Neural cell (in vitro differentiated cells): Measurements from ENCODE around the gene RDX. TPM values are rescaled to one million over a fixed set of nuclear protein-coding genes. Genes with fewer than 3 reads are reported as not detected.

Experiments
- H2AFZ ChIP-seq: fragments of 200-600, 300-800 bp; sonication (generic), shearing (Covaris generic); 2 replicates; pipeline ENCODE4 v1.6.0; 2014; ENCODE audit warnings: low read depth, mild to moderate bottlenecking, antibody characterized with exemption, low read length, moderate library complexity
- H3F3A ChIP-seq: fragments of 200-600 bp; shearing (Covaris generic); 2 replicates; pipeline ENCODE4 v1.6.1; 2016; ENCODE audit warnings: mild to moderate bottlenecking, moderate library complexity, mixed read lengths, antibody characterized with exemption, low read length; ENCODE audit not compliant: insufficient read depth, poor library complexity, severe bottlenecking
- H3K27ac ChIP-seq: fragments of 200-600, 300-800 bp; sonication (generic), shearing (Covaris generic); 2 replicates; pipeline ENCODE4 v1.5.1; 2014; ENCODE audit warnings: mild to moderate bottlenecking, low read length, moderate library complexity
- H3K27me3 ChIP-seq: fragments of 300-800, 200-600 bp; sonication (generic), shearing (Covaris generic); 2 replicates; pipeline ENCODE4 v1.6.0; 2014; ENCODE audit warnings: mild to moderate bottlenecking, low read depth, low read length, moderate library complexity; ENCODE audit not compliant: insufficient read depth
- H3K36me3 ChIP-seq: fragments of 300-800, 200-600 bp; sonication (generic), shearing (Covaris generic); 2 replicates; pipeline ENCODE4 v1.5.1; 2014; ENCODE audit warnings: mild to moderate bottlenecking, antibody characterized with exemption, low read length, moderate library complexity; ENCODE audit not compliant: insufficient read depth
- H3K4me2 ChIP-seq: fragments of 300-800, 200-600 bp; sonication (generic), shearing (Covaris generic); 2 replicates; pipeline ENCODE4 v1.6.0; 2014; ENCODE audit warnings: mild to moderate bottlenecking, low read length
- H3K4me3 ChIP-seq: fragments of 300-800, 200-600 bp; sonication (generic), shearing (Covaris generic); 2 replicates; pipeline ENCODE4 v1.5.1; 2014; ENCODE audit warnings: mild to moderate bottlenecking, low read length, moderate library complexity
- H3K79me2 ChIP-seq: fragments of 200-600 bp; shearing (Covaris generic); replicated peaks from 2 replicates; pipeline ENCODE4 v1.6.0; 2014; ENCODE audit warnings: mild to moderate bottlenecking, low read length, moderate library complexity; ENCODE audit not compliant: insufficient read depth
- H3K9ac ChIP-seq: fragments of 300-800, 200-600 bp; sonication (generic), shearing (Covaris generic); 2 replicates; pipeline ENCODE4 v1.6.1; 2016; ENCODE audit warnings: mild to moderate bottlenecking, low read length, mixed read lengths
- H3K9me2 ChIP-seq: fragments of 200-600 bp; shearing (Covaris generic); 2 replicates; pipeline ENCODE4 v1.6.1; 2016; ENCODE audit warnings: mild to moderate bottlenecking, low read length, mixed read lengths; ENCODE audit not compliant: insufficient read depth
- H3K9me3 ChIP-seq: fragments of 200-600, 300-800 bp; sonication (generic), shearing (Covaris generic); 2 replicates; pipeline ENCODE4 v1.6.1; 2016; ENCODE audit warnings: mild to moderate bottlenecking, mixed run types, low read length, moderate library complexity, mixed read lengths
- H4K20me1 ChIP-seq: fragments of 200-600 bp; shearing (Covaris generic); 2 replicates; pipeline ENCODE4 v1.6.1; 2016; ENCODE audit warnings: mild to moderate bottlenecking, mixed run types; ENCODE audit not compliant: insufficient read depth
- EP300 ChIP-seq: fragments of 450-650 bp; conservative IDR thresholded peaks from 2 replicates; pipeline ENCODE4 v1.6.1; 2014; ENCODE audit warnings: antibody characterized with exemption, mild to moderate bottlenecking, moderate library complexity; ENCODE audit not compliant: poor library complexity, severe bottlenecking
- EZH2 ChIP-seq: fragments of 200-600, 300-800 bp; shearing (Covaris generic), sonication (generic); IDR thresholded peaks from 2 replicates; pipeline ENCODE4 v1.6.1; 2014; ENCODE audit warnings: antibody characterized with exemption, low read length, borderline replicate concordance, mild to moderate bottlenecking; ENCODE audit not compliant: insufficient read depth, poor library complexity, severe bottlenecking
- MXI1 ChIP-seq: fragments of 450-650 bp; conservative IDR thresholded peaks from 2 replicates; pipeline ENCODE4 v1.6.1; 2014; ENCODE audit warnings: antibody characterized with exemption, mild to moderate bottlenecking; ENCODE audit not compliant: poor library complexity, severe bottlenecking
- POLR2AphosphoS5 ChIP-seq: IDR thresholded peaks from 2 replicates; pipeline ENCODE4 v1.6.1; 2012
- RAD21 ChIP-seq: fragments of 450-650 bp; conservative IDR thresholded peaks from 2 replicates; pipeline ENCODE4 v1.6.1; 2014; ENCODE audit warnings: antibody characterized with exemption, mild to moderate bottlenecking, moderate library complexity
- SMC3 ChIP-seq: fragments of 450-650 bp; conservative IDR thresholded peaks from 2 replicates; pipeline ENCODE4 v1.6.1; 2014; ENCODE audit warnings: antibody characterized with exemption, mild to moderate bottlenecking, moderate library complexity; ENCODE audit not compliant: poor library complexity
- TAF1 ChIP-seq: IDR thresholded peaks from 2 replicates; pipeline ENCODE4 v1.6.1; 2012; ENCODE audit warnings: low read depth
- polyA plus RNA-seq: library from polyadenylated mRNA; depleted of rRNA; stranded (reverse); fragments of >200 nt; gene quantifications from 2 replicates; pipeline ENCODE4 v1.2.3, GENCODE V29; 2014
- TF ChIP-seq, protein P1 (sequence below): fragments of 450-650 bp; IDR thresholded peaks from 2 replicates; pipeline ENCODE4 v1.5.1; 2014; ENCODE audit warnings: antibody characterized with exemption, mild to moderate bottlenecking, moderate library complexity; ENCODE audit not compliant: poor library complexity, severe bottlenecking
- TF ChIP-seq, protein P2 (sequence below): IDR thresholded peaks from 2 replicates; pipeline ENCODE4 v1.6.1; 2012; ENCODE audit warnings: borderline replicate concordance

Gene RDX
- polyA plus RNA-seq, 1 donor from 2014 or later, result 39.0 TPM

GRCh38 chr11:110199184-110199981, 97.0 kb downstream of the RDX start:
- Histone ChIP-seq H4K20me1 (no peaks in the 10 kb centered on the region), H3K27ac (no peak overlapping the region), H3K27me3 (no peaks in the 10 kb centered on the region), H3K4me2 (no peak overlapping the region), H3K36me3 (no peaks in the 10 kb centered on the region), H3K9ac (no peak overlapping the region), H2AFZ (no peak overlapping the region), H3K79me2 (no peaks in the 10 kb centered on the region), H3K9me2 (no peaks in the 10 kb centered on the region), H3F3A (no peaks in the 10 kb centered on the region), H3K9me3 (no peaks in the 10 kb centered on the region), H3K4me3 (no peak overlapping the region)
- no peak for TF ChIP-seq SMC3
- TF ChIP-seq TAF1, result no peak
- TF ChIP-seq MXI1, result no peak
- TF ChIP-seq, protein P1, sequence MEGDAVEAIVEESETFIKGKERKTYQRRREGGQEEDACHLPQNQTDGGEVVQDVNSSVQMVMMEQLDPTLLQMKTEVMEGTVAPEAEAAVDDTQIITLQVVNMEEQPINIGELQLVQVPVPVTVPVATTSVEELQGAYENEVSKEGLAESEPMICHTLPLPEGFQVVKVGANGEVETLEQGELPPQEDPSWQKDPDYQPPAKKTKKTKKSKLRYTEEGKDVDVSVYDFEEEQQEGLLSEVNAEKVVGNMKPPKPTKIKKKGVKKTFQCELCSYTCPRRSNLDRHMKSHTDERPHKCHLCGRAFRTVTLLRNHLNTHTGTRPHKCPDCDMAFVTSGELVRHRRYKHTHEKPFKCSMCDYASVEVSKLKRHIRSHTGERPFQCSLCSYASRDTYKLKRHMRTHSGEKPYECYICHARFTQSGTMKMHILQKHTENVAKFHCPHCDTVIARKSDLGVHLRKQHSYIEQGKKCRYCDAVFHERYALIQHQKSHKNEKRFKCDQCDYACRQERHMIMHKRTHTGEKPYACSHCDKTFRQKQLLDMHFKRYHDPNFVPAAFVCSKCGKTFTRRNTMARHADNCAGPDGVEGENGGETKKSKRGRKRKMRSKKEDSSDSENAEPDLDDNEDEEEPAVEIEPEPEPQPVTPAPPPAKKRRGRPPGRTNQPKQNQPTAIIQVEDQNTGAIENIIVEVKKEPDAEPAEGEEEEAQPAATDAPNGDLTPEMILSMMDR, result no peak
- no peak for TF ChIP-seq POLR2AphosphoS5
- no peak for TF ChIP-seq EZH2
- TF ChIP-seq RAD21, result no peak
- TF ChIP-seq, protein P2, sequence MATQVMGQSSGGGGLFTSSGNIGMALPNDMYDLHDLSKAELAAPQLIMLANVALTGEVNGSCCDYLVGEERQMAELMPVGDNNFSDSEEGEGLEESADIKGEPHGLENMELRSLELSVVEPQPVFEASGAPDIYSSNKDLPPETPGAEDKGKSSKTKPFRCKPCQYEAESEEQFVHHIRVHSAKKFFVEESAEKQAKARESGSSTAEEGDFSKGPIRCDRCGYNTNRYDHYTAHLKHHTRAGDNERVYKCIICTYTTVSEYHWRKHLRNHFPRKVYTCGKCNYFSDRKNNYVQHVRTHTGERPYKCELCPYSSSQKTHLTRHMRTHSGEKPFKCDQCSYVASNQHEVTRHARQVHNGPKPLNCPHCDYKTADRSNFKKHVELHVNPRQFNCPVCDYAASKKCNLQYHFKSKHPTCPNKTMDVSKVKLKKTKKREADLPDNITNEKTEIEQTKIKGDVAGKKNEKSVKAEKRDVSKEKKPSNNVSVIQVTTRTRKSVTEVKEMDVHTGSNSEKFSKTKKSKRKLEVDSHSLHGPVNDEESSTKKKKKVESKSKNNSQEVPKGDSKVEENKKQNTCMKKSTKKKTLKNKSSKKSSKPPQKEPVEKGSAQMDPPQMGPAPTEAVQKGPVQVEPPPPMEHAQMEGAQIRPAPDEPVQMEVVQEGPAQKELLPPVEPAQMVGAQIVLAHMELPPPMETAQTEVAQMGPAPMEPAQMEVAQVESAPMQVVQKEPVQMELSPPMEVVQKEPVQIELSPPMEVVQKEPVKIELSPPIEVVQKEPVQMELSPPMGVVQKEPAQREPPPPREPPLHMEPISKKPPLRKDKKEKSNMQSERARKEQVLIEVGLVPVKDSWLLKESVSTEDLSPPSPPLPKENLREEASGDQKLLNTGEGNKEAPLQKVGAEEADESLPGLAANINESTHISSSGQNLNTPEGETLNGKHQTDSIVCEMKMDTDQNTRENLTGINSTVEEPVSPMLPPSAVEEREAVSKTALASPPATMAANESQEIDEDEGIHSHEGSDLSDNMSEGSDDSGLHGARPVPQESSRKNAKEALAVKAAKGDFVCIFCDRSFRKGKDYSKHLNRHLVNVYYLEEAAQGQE, result no peak
- TF ChIP-seq EP300, result no peak

GRCh38 chr11:110198031-110198729, 98.2 kb downstream of the RDX start:
- H2AFZ ChIP-seq, result no peak overlapping the region
- no peak overlapping the region for H3K4me2 ChIP-seq
- H3K9ac ChIP-seq, result no peak overlapping the region
- TF ChIP-seq, protein P1, result no peak
- TF ChIP-seq EP300, result no peak
- TF ChIP-seq, protein P2, result no peak
- no peak for TF ChIP-seq MXI1
- no peak for TF ChIP-seq RAD21
- no peak for TF ChIP-seq SMC3
- TF ChIP-seq EZH2, result no peak
- no peak for TF ChIP-seq TAF1
- H3K36me3 ChIP-seq, result no peaks in the 10 kb centered on the region
- H4K20me1 ChIP-seq, result no peaks in the 10 kb centered on the region
- H3K27ac ChIP-seq, result no peak overlapping the region
- no peaks in the 10 kb centered on the region for H3K79me2 ChIP-seq
- H3K9me3 ChIP-seq, result no peaks in the 10 kb centered on the region
- no peaks in the 10 kb centered on the region for H3F3A ChIP-seq
- no peak overlapping the region for H3K4me3 ChIP-seq
- H3K27me3 ChIP-seq, result no peaks in the 10 kb centered on the region
- no peaks in the 10 kb centered on the region for H3K9me2 ChIP-seq
